AG09309 (cell line): ENCODE data around the gene PLA2G4B.

Source experiments
- DNase-seq: peaks from one replicate; pipeline ENCODE4 v3.0.0-alpha.2; 2010; ENCODE audit warnings: low read depth
- H3K4me3 ChIP-seq: 2 replicates; pipeline ENCODE4 v1.5.1; 2011; ENCODE audit warnings: mild to moderate bottlenecking, low read depth, low read length, moderate library complexity; ENCODE audit not compliant: control insufficient read depth
- CTCF ChIP-seq: IDR thresholded peaks from 2 replicates; pipeline ENCODE4 v1.5.1; 2011; ENCODE audit warnings: mild to moderate bottlenecking, low read depth, low read length, inconsistent platforms; ENCODE audit not compliant: insufficient read depth, control insufficient read depth; ENCODE audit errors: missing control alignments

The PLA2G4B gene

GRCh38 chr15:41814534-41814933 lies 24.1 kb upstream of the PLA2G4B start:
- H3K4me3 ChIP-seq: no peak overlapping the region
- no peak for DNase-seq
- no peak for TF ChIP-seq CTCF

GRCh38 chr15:41816788-41817187 lies 21.9 kb upstream of the PLA2G4B start:
- no peak overlapping the region for H3K4me3 ChIP-seq
- no peak for TF ChIP-seq CTCF
- no peak for DNase-seq

- H3K4me3 ChIP-seq: no peak overlapping the region
- no peak for DNase-seq
- TF ChIP-seq CTCF: no peak
Measured at GRCh38 chr15:41817327-41817726, 21.3 kb upstream of the PLA2G4B start.

- TF ChIP-seq CTCF: no peak
- DNase-seq: no peak
Measured at GRCh38 chr15:41817781-41818180, 20.9 kb upstream of the PLA2G4B start.

GRCh38 chr15:41819455-41820050 lies 19.1 kb upstream of the PLA2G4B start:
- DNase-seq: no peak
- no peak overlapping the region for H3K4me3 ChIP-seq
- TF ChIP-seq CTCF: no peak

More at GRCh38 chr15:41817781-41818180, 20.9 kb upstream of the PLA2G4B start:
- H3K4me3 ChIP-seq: no peak overlapping the region

- no peak for DNase-seq
- TF ChIP-seq CTCF: no peak
- no peak overlapping the region for H3K4me3 ChIP-seq
Measured at GRCh38 chr15:41820791-41821423, 17.7 kb upstream of the PLA2G4B start.
